Esophagus squamous epithelium (tissue), 5 donors: ENCODE results near the gene C1QTNF1. TPM values are rescaled to one million over a fixed set of nuclear protein-coding genes. Genes with fewer than 3 reads are reported as not detected.

Experiments
- DNase-seq: peaks from one replicate; lab custom pipeline; 2025; lab: John Stamatoyannopoulos, UW
- H3K27ac ChIP-seq, 4 donors: fragments of 200-600 bp; sonication (generic); one replicate each; pipeline ENCODE4 v1.5.1; 2016 to 2019; ENCODE audit warnings: mild to moderate bottlenecking in 1 of 4
- H3K27me3 ChIP-seq, 4 donors: fragments of 200-600 bp; sonication (generic); 1 replicate in 3 of 4; 2 replicates in 1 of 4; pipeline versions ENCODE4 v1.5.1 to v1.6.0; 2017 to 2021; ENCODE audit warnings: antibody characterized with exemption in 1 of 4
- H3K36me3 ChIP-seq, 3 donors: fragments of 200-600 bp; sonication (generic); one replicate each; pipeline ENCODE4 v1.5.1; 2016 to 2019
- H3K4me1 ChIP-seq, 3 donors: fragments of 200-600 bp; sonication (generic); one replicate each; pipeline ENCODE4 v1.5.1; 2017 to 2019
- H3K4me3 ChIP-seq, 4 donors: fragments of 200-600 bp; sonication (generic); 1 replicate in 3 of 4; 2 replicates in 1 of 4; pipeline ENCODE4 v1.5.1; 2016 to 2019; ENCODE audit warnings: mild to moderate bottlenecking in 2 of 4, moderate library complexity in 1 of 4
- H3K9me3 ChIP-seq, 3 donors: fragments of 200-600 bp; sonication (generic); one replicate each; pipeline ENCODE4 v1.5.1; 2016 to 2019
- POLR2A ChIP-seq, 4 donors: fragments of 450-650 bp; IDR thresholded peaks; one replicate each; pipeline ENCODE4 v1.6.1; 2017; ENCODE audit warnings: antibody characterized with exemption in 4 of 4, mild to moderate bottlenecking in 4 of 4, moderate library complexity in 3 of 4
- WGBS, 2 donors: methylation state at CpG; one replicate each; pipeline ENCODE4 v1.1.5; 2018; 5-methylcytosine and 5-hydroxymethylcytosine counted together
- intact Hi-C: fragments of 100-400 bp; cut with DNase I; formaldehyde crosslinking; loops from one replicate; pipeline ENCODE4 v1.15.0; 2022
- total RNA-seq, 4 donors: library from RNA; depleted of rRNA; stranded (reverse); fragments of >200 nt; gene quantifications; one replicate each; pipeline ENCODE4 v1.1.0, GENCODE V29; 2016
- TF ChIP-seq, protein P1 (sequence below), 6 experiments: fragments of 450-650 bp in 4 of 6; fragments of 200-600 bp in 2 of 6; sonication (generic) in 2 of 6; IDR thresholded peaks; one replicate each; pipeline ENCODE4 v1.5.1; 2016 to 2019; ENCODE audit warnings: antibody characterized with exemption in 6 of 6, mild to moderate bottlenecking in 4 of 6, moderate library complexity in 4 of 6
- donor health status: DM: yes; HTN: yes; CAD: no.

C1QTNF1 gene
- total RNA-seq, 4 donors from 2014 or later: 2.7 to 20.4 (median 6.8) TPM

- Histone ChIP-seq H3K27ac (peak overlapping the region; percentile 90 to 97 (median 94)), H3K36me3 (peaks cover 0 to 5% (median 0%) of the 10 kb centered on the region in 3 donors), H3K4me1 (peaks cover 33 to 55% (median 39%) of the 10 kb centered on the region in 3 donors), H3K27me3 (no peaks in the 10 kb centered on the region), H3K4me3 (peak overlapping the region in 3 of 4 donors; percentile 80 to 100 (median 86)), H3K9me3 (no peaks in the 10 kb centered on the region)
- TF ChIP-seq, protein P1, sequence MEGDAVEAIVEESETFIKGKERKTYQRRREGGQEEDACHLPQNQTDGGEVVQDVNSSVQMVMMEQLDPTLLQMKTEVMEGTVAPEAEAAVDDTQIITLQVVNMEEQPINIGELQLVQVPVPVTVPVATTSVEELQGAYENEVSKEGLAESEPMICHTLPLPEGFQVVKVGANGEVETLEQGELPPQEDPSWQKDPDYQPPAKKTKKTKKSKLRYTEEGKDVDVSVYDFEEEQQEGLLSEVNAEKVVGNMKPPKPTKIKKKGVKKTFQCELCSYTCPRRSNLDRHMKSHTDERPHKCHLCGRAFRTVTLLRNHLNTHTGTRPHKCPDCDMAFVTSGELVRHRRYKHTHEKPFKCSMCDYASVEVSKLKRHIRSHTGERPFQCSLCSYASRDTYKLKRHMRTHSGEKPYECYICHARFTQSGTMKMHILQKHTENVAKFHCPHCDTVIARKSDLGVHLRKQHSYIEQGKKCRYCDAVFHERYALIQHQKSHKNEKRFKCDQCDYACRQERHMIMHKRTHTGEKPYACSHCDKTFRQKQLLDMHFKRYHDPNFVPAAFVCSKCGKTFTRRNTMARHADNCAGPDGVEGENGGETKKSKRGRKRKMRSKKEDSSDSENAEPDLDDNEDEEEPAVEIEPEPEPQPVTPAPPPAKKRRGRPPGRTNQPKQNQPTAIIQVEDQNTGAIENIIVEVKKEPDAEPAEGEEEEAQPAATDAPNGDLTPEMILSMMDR (IDR thresholded peaks at IDR 0.05): no peak
- TF ChIP-seq POLR2A (IDR thresholded peaks at IDR 0.05): no peak
- 50 to 55% methylated on average over 7 of the region's 7 CpGs for WGBS, 2 donors
- intact Hi-C loops: no loop called here
- no peak for DNase-seq
These were observed 13.7 kb upstream of the C1QTNF1 start for GRCh38 chr17:79010304-79010646.

DNA sequence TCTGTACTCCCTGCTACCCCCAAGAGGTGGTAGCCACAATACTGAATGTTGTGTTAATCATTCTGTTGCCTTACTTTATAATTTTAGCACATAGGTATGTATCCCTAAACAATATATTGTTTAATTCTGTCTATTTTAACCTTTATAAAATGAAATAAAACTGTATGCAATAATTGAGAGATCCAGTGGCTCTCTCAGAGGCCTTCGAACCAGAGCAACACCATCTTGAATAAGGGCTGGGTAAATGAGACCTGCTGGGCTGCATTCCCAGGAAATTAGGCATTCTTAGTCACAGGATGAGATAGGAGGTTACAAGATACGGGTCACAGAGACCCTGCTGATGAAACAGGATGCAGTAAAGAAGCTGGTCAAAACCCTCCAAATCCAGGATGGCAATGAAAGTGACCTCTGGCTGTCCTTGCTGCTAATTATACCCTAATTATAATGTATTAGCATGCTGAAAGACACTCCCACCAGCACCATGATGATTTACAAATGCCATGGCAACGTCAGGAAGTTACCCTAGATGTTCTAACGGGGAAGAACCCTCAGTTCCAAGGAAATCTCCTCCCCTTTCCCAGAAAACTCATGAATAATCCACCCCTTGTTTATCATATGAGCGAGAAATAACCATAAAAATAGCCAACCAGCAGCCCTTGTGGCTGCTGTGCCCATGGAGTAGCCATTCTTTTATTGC, 12.4 kb upstream of the C1QTNF1 start:
- 42 to 50% methylated on average over 5 of the region's 5 CpGs for WGBS, 2 donors
- H3K27ac ChIP-seq: peak overlapping the region in 3 of 4 donors; percentile 1 to 40 (median 27)
- no peak for TF ChIP-seq POLR2A (IDR thresholded peaks at IDR 0.05)
- TF ChIP-seq, protein P1 (IDR thresholded peaks at IDR 0.05): no peak
- H3K36me3 ChIP-seq: peaks cover 0 to 5% (median 0%) of the 10 kb centered on the region in 3 donors
- peaks cover 25 to 42% (median 26%) of the 10 kb centered on the region in 3 donors for H3K4me1 ChIP-seq
- H3K27me3 ChIP-seq: no peaks in the 10 kb centered on the region
- intact Hi-C loops: no loop called here
- no peak for DNase-seq
- no peaks in the 10 kb centered on the region for H3K9me3 ChIP-seq
- no peak overlapping the region for H3K4me3 ChIP-seq

DNA sequence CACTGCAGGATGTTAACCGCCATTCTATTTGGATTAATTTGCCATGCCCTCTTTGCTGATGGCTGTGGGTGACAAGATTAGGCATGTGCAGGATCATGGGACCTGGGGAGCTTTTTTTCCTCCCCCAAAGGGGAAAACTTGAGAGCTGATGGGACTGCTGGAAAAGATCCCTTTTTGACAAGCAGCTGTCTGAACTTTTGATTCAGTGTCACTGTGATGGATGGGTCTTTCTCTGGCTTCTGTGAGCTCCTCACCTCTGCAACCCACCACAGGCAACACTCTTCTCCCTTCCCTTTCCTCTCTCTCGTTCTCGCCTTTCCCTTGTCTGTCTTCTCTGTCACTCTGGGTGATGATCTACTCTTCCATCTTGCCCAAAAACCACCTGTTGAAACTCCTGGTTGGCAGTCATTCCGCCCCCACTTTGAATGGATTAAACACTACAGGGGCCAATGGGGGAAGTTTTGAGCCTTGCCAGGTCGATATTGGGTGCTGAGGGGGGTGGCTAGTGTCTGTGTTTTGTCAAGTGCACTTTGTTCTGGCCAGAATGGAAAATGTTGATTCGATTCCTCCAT, 11.3 kb upstream of the C1QTNF1 start:
- no peak overlapping the region for H3K27ac ChIP-seq
- WGBS, 2 donors: 68 to 82% methylated on average over 6 of the region's 6 CpGs
- no peaks in the 10 kb centered on the region for H3K27me3 ChIP-seq
- TF ChIP-seq, protein P1 (IDR thresholded peaks at IDR 0.05): no peak
- no peak for TF ChIP-seq POLR2A (IDR thresholded peaks at IDR 0.05)
- H3K9me3 ChIP-seq: no peaks in the 10 kb centered on the region
- no peak overlapping the region for H3K4me3 ChIP-seq
- no peak for DNase-seq
- intact Hi-C loops: no loop called here
- peaks cover 0 to 2% (median 0%) of the 10 kb centered on the region in 3 donors for H3K36me3 ChIP-seq
- peaks cover 18 to 31% (median 22%) of the 10 kb centered on the region in 3 donors for H3K4me1 ChIP-seq

- Histone ChIP-seq H3K4me3 (no peak overlapping the region), H3K27me3 (no peaks in the 10 kb centered on the region), H3K27ac (no peak overlapping the region), H3K4me1 (peaks cover 5 to 18% (median 7%) of the 10 kb centered on the region in 3 donors), H3K9me3 (no peaks in the 10 kb centered on the region), H3K36me3 (no peaks in the 10 kb centered on the region)
- no peak for DNase-seq
- intact Hi-C loops: no loop called here
- 88 to 93% methylated on average over 2 of the region's 2 CpGs for WGBS, 2 donors
- TF ChIP-seq POLR2A (IDR thresholded peaks at IDR 0.05): no peak
- TF ChIP-seq, protein P1 (IDR thresholded peaks at IDR 0.05): no peak
These were observed 9.7 kb upstream of the C1QTNF1 start for GRCh38 chr17:79014158-79014758.
